HepG2 (cell line): ENCODE measurements around the gene SYVN1. TPM values are rescaled to one million over a fixed set of nuclear protein-coding genes. Genes with fewer than 3 reads are reported as not detected.

Source experiments
- ETV5 ChIP-seq: IDR thresholded peaks from 2 replicates; pipeline ENCODE4 v1.6.1; 2018; ENCODE audit warnings: missing biosample characterization, missing genetic modification reagents, inconsistent platforms, borderline replicate concordance
- GATA4 ChIP-seq: sonication (generic); IDR thresholded peaks from 2 replicates; pipeline ENCODE4 v1.6.1; 2016; ENCODE audit warnings: antibody characterized with exemption, low read depth, borderline replicate concordance
- MIXL1 ChIP-seq: IDR thresholded peaks from 2 replicates; pipeline ENCODE4 v1.6.1; 2016
- MXI1 ChIP-seq: IDR thresholded peaks from 3 replicates; pipeline ENCODE4 v1.6.1; 2012; ENCODE audit warnings: low read depth, low read length, inconsistent platforms, borderline replicate concordance
- NFYC ChIP-seq: IDR thresholded peaks from 2 replicates; pipeline ENCODE4 v1.6.1; 2016; ENCODE audit warnings: missing genetic modification reagents, missing compliant biosample characterization
- RBM22 ChIP-seq: fragments of 200-400 bp; formaldehyde crosslinking; optimal IDR thresholded peaks from 2 replicates; pipeline ENCODE3; 2017; ENCODE audit warnings: mild to moderate bottlenecking, low read length, moderate library complexity
- YY1 ChIP-seq: IDR thresholded peaks from 2 replicates; pipeline ENCODE4 v1.6.1; 2011; ENCODE audit warnings: low read length, low read depth, moderate library complexity, mild to moderate bottlenecking; ENCODE audit not compliant: insufficient read depth, insufficient replicate concordance
- ZBTB38 ChIP-seq: sonication (generic); formaldehyde crosslinking; IDR thresholded peaks from 2 replicates; pipeline ENCODE4 v1.5.1; 2020; ENCODE audit warnings: mild to moderate bottlenecking, missing genetic modification reagents
- ZFP82 ChIP-seq: sonication (generic); formaldehyde crosslinking; IDR thresholded peaks from 2 replicates; pipeline ENCODE4 v1.5.1; 2020; ENCODE audit warnings: mild to moderate bottlenecking, missing genetic modification reagents, borderline replicate concordance
- ZNF124 ChIP-seq: sonication (generic); formaldehyde crosslinking; IDR thresholded peaks from 2 replicates; pipeline ENCODE4 v1.4.0; 2020; ENCODE audit warnings: missing genetic modification reagents
- ZNF282 ChIP-seq: fragments of 450-650 bp; IDR thresholded peaks from 2 replicates; pipeline ENCODE4 v1.6.1; 2018; ENCODE audit not compliant: partially characterized antibody
- ZNF564 ChIP-seq: sonication (generic); formaldehyde crosslinking; IDR thresholded peaks from 2 replicates; pipeline ENCODE4 v1.8.1; 2023; ENCODE audit warnings: mild to moderate bottlenecking, missing genetic modification reagents
- ZNF567 ChIP-seq: sonication (generic); formaldehyde crosslinking; IDR thresholded peaks from 2 replicates; pipeline ENCODE4 v1.8.1; 2023; ENCODE audit warnings: mild to moderate bottlenecking, missing genetic modification reagents, borderline replicate concordance
- ZNF709 ChIP-seq: sonication (generic); formaldehyde crosslinking; IDR thresholded peaks from 2 replicates; pipeline ENCODE4 v1.5.0; 2020; ENCODE audit warnings: mild to moderate bottlenecking, missing genetic modification reagents
- ZNF746 ChIP-seq: sonication (generic); formaldehyde crosslinking; IDR thresholded peaks from 2 replicates; pipeline ENCODE4 v1.8.0; 2022; ENCODE audit warnings: mild to moderate bottlenecking, missing genetic modification reagents
- polyA plus RNA-seq, 8 experiments: library from polyadenylated mRNA; depleted of rRNA in 3 of 8; stranded (reverse) in 7 of 8; unstranded in 1 of 8; fragments of >200 nt; fragmentation: Illumina TruSeq in 4 of 8; extraction: Trizol in 4 of 8; gene quantifications; 2 replicates each; pipeline versions ENCODE4 v1.2.1 to v1.2.3, GENCODE V29; 2011 to 2016; ENCODE audit warnings: low read depth in 4 of 8, missing spikeins in 1 of 8, mixed read lengths in 1 of 8; ENCODE audit not compliant: insufficient read depth in 1 of 8
- total RNA-seq, 5 experiments: library from RNA; depleted of rRNA; stranded (reverse); fragments of >200 nt; fragmentation: Illumina TruSeq; extraction: Trizol; gene quantifications; 2 replicates each; pipeline ENCODE4 v1.2.3, GENCODE V29; 2016; ENCODE audit warnings: low read depth in 1 of 5
- TF ChIP-seq, protein P1 (sequence below): IDR thresholded peaks from 2 replicates; pipeline ENCODE4 v1.6.1; 2016; ENCODE audit warnings: missing compliant biosample characterization, missing genetic modification reagents, borderline replicate concordance
- TF ChIP-seq, protein P2 (sequence below): sonication (generic); formaldehyde crosslinking; IDR thresholded peaks from 2 replicates; pipeline ENCODE4 v1.8.0; 2022; ENCODE audit warnings: mild to moderate bottlenecking, missing genetic modification reagents
- TF ChIP-seq, protein P3 (sequence below): sonication (generic); formaldehyde crosslinking; IDR thresholded peaks from 2 replicates; pipeline ENCODE4 v1.8.0; 2022; ENCODE audit warnings: missing genetic modification reagents, mild to moderate bottlenecking, moderate library complexity, borderline replicate concordance
- TF ChIP-seq, protein P4 (sequence below): sonication (generic); formaldehyde crosslinking; IDR thresholded peaks from 2 replicates; pipeline ENCODE4 v1.9.0; 2022; ENCODE audit warnings: low read depth, missing genetic modification reagents

Gene SYVN1
- total and polyA plus RNA-seq, 2 of the 13 experiments (the other 11 are each of a cell fraction or from before 2014, with no cell fraction given): 10.3 to 22.5 TPM

DNA sequence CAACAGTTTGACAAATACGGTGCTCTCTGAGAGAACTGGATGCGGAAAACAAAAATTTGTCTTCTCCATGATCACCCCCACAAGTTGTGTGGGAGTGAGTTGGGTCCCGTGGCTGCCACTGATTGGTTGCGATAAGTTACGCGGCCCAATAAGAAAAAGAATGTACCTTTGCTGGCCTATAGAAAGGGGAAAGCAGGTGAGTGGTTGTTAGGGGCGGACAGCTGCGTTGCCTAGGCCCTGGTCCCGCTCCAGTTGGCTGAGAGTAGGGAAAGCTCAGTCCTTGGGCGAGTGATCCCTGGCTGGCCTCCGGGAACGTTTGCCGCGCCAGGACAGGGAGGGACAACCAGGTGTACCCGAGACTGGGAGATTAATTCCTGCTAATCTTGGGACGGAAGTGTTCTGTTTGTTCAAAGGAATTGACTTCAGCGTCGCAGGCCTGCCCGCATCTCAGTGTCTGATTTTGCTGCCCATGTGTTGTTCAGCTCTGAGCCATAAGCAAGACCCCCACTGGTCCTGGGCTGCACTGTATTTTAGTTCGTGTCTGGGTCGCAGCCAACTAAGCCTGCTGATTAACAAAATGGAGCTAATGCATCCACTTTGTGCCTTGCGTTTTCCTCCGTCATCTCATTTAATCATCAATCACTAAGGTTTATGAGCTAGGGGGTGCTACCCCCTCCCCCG lies 773 bp upstream of the SYVN1 start (continued):
- TF ChIP-seq ZNF709 (no peak), NFYC (CRISPR knock-in tag) (peak; percentile 92), ZNF564 (CRISPR knock-in tag) (no peak), ZNF282 (no peak), ZNF746 (CRISPR knock-in tag) (peak; percentile 34), ZFP82 (CRISPR knock-in tag) (no peak), YY1 (no peak), RBM22 (peak; percentile 97), GATA4 (peak; percentile 54), ZNF124 (no peak), ZNF567 (no peak), ZBTB38 (CRISPR knock-in tag) (no peak), ETV5 (peak; percentile 63), MIXL1 (CRISPR knock-in tag) (peak; percentile 32; the same call in 1 of the 2 replicates), MXI1 (peak; percentile 95; the same call in 2 of the 3 replicates)
- TF ChIP-seq, protein P1, sequence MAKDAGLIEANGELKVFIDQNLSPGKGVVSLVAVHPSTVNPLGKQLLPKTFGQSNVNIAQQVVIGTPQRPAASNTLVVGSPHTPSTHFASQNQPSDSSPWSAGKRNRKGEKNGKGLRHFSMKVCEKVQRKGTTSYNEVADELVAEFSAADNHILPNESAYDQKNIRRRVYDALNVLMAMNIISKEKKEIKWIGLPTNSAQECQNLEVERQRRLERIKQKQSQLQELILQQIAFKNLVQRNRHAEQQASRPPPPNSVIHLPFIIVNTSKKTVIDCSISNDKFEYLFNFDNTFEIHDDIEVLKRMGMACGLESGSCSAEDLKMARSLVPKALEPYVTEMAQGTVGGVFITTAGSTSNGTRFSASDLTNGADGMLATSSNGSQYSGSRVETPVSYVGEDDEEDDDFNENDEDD (CRISPR knock-in tag): peak; percentile 11; the same call in 1 of the 2 replicates
- TF ChIP-seq, protein P2, sequence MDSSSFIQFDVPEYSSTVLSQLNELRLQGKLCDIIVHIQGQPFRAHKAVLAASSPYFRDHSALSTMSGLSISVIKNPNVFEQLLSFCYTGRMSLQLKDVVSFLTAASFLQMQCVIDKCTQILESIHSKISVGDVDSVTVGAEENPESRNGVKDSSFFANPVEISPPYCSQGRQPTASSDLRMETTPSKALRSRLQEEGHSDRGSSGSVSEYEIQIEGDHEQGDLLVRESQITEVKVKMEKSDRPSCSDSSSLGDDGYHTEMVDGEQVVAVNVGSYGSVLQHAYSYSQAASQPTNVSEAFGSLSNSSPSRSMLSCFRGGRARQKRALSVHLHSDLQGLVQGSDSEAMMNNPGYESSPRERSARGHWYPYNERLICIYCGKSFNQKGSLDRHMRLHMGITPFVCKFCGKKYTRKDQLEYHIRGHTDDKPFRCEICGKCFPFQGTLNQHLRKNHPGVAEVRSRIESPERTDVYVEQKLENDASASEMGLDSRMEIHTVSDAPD (CRISPR knock-in tag): no peak
- TF ChIP-seq, protein P3, sequence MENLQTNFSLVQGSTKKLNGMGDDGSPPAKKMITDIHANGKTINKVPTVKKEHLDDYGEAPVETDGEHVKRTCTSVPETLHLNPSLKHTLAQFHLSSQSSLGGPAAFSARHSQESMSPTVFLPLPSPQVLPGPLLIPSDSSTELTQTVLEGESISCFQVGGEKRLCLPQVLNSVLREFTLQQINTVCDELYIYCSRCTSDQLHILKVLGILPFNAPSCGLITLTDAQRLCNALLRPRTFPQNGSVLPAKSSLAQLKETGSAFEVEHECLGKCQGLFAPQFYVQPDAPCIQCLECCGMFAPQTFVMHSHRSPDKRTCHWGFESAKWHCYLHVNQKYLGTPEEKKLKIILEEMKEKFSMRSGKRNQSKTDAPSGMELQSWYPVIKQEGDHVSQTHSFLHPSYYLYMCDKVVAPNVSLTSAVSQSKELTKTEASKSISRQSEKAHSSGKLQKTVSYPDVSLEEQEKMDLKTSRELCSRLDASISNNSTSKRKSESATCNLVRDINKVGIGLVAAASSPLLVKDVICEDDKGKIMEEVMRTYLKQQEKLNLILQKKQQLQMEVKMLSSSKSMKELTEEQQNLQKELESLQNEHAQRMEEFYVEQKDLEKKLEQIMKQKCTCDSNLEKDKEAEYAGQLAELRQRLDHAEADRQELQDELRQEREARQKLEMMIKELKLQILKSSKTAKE (CRISPR knock-in tag): no peak
- TF ChIP-seq, protein P4, sequence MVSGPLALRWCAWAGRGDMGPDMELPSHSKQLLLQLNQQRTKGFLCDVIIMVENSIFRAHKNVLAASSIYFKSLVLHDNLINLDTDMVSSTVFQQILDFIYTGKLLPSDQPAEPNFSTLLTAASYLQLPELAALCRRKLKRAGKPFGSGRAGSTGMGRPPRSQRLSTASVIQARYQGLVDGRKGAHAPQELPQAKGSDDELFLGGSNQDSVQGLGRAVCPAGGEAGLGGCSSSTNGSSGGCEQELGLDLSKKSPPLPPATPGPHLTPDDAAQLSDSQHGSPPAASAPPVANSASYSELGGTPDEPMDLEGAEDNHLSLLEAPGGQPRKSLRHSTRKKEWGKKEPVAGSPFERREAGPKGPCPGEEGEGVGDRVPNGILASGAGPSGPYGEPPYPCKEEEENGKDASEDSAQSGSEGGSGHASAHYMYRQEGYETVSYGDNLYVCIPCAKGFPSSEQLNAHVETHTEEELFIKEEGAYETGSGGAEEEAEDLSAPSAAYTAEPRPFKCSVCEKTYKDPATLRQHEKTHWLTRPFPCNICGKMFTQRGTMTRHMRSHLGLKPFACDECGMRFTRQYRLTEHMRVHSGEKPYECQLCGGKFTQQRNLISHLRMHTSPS (CRISPR knock-in tag): no peak
